Measurements from ENCODE around the gene EML5. TPM values are rescaled to one million over a fixed set of nuclear protein-coding genes. Genes with fewer than 3 reads are reported as not detected.

EML5 gene
- polyA plus RNA-seq, 2 donors = 0.31 to 0.41 TPM

GRCh38 chr14:88749139-88749538 lies 43.6 kb downstream of the EML5 start:
- no peaks in the 10 kb centered on the region for H3K27me3 ChIP-seq (ENCODE audit: control insufficient read depth in 1 of 2, insufficient read depth in 2 of 2, low read length in 2 of 2)
- no peaks in the 10 kb centered on the region for H3K9me3 ChIP-seq (ENCODE audit: control insufficient read depth in 2 of 2, insufficient read depth in 1 of 2, low read depth in 1 of 2, low read length in 1 of 2)
- no peaks in the 10 kb centered on the region for H3K4me1 ChIP-seq (ENCODE audit: control insufficient read depth in 2 of 2, insufficient read depth in 2 of 2, low read length in 1 of 2)
- 43 to 50% methylated on average over 1 of the region's 1 CpG for WGBS, 2 donors
- no peak overlapping the region for H3K4me3 ChIP-seq (ENCODE audit: low read depth in 1 of 2, low read length in 2 of 2)
- no peak overlapping the region for H3K27ac ChIP-seq (ENCODE audit: low read depth in 2 of 2, low read length in 1 of 2)
- no peaks in the 10 kb centered on the region for H3K36me3 ChIP-seq (ENCODE audit: control insufficient read depth in 2 of 2, insufficient read depth in 2 of 2, low read length in 1 of 2)

- Histone ChIP-seq H3K4me1 (ENCODE audit: control insufficient read depth in 2 of 2, insufficient read depth in 2 of 2, low read length in 1 of 2) (no peaks in the 10 kb centered on the region), H3K9me3 (ENCODE audit: control insufficient read depth in 2 of 2, insufficient read depth in 1 of 2, low read depth in 1 of 2, low read length in 1 of 2) (no peaks in the 10 kb centered on the region), H3K27me3 (ENCODE audit: control insufficient read depth in 1 of 2, insufficient read depth in 2 of 2, low read length in 2 of 2) (no peaks in the 10 kb centered on the region), H3K4me3 (ENCODE audit: low read depth in 1 of 2, low read length in 2 of 2) (no peak overlapping the region), H3K27ac (ENCODE audit: low read depth in 2 of 2, low read length in 1 of 2) (no peak overlapping the region), H3K36me3 (ENCODE audit: control insufficient read depth in 2 of 2, insufficient read depth in 2 of 2, low read length in 1 of 2) (no peaks in the 10 kb centered on the region)
- 80 to 84% methylated on average over 1 of the region's 1 CpG for WGBS, 2 donors
Observed at GRCh38 chr14:88748288-88748687, 44.5 kb downstream of the EML5 start.

- no peaks in the 10 kb centered on the region for H3K27me3 ChIP-seq (ENCODE audit: control insufficient read depth in 1 of 2, insufficient read depth in 2 of 2, low read length in 2 of 2)
- H3K4me3 ChIP-seq (ENCODE audit: low read depth in 1 of 2, low read length in 2 of 2) = no peak overlapping the region
- no peaks in the 10 kb centered on the region for H3K4me1 ChIP-seq (ENCODE audit: control insufficient read depth in 2 of 2, insufficient read depth in 2 of 2, low read length in 1 of 2)
- 31 to 57% methylated on average over 1 of the region's 1 CpG for WGBS, 2 donors
- no peaks in the 10 kb centered on the region for H3K36me3 ChIP-seq (ENCODE audit: control insufficient read depth in 2 of 2, insufficient read depth in 2 of 2, low read length in 1 of 2)
- no peaks in the 10 kb centered on the region for H3K9me3 ChIP-seq (ENCODE audit: control insufficient read depth in 2 of 2, insufficient read depth in 1 of 2, low read depth in 1 of 2, low read length in 1 of 2)
- H3K27ac ChIP-seq (ENCODE audit: low read depth in 2 of 2, low read length in 1 of 2) = no peak overlapping the region
Observed at GRCh38 chr14:88746052-88746451, 46.7 kb downstream of the EML5 start.

GRCh38 chr14:88737245-88737644 lies 55.5 kb downstream of the EML5 start:
- Histone ChIP-seq H3K4me1 (ENCODE audit: control insufficient read depth in 2 of 2, insufficient read depth in 2 of 2, low read length in 1 of 2) (no peaks in the 10 kb centered on the region), H3K27me3 (ENCODE audit: control insufficient read depth in 1 of 2, insufficient read depth in 2 of 2, low read length in 2 of 2) (no peaks in the 10 kb centered on the region), H3K4me3 (ENCODE audit: low read depth in 1 of 2, low read length in 2 of 2) (no peak overlapping the region), H3K36me3 (ENCODE audit: control insufficient read depth in 2 of 2, insufficient read depth in 2 of 2, low read length in 1 of 2) (no peaks in the 10 kb centered on the region), H3K27ac (ENCODE audit: low read depth in 2 of 2, low read length in 1 of 2) (no peak overlapping the region), H3K9me3 (ENCODE audit: control insufficient read depth in 2 of 2, insufficient read depth in 1 of 2, low read depth in 1 of 2, low read length in 1 of 2) (no peaks in the 10 kb centered on the region)
- WGBS, 2 donors = 94 to 95% methylated on average over 9 of the region's 9 CpGs

GRCh38 chr14:88733121-88733520 lies 59.6 kb downstream of the EML5 start:
- WGBS, 2 donors = 76 to 86% methylated on average over 2 of the region's 2 CpGs
- no peak overlapping the region for H3K4me3 ChIP-seq (ENCODE audit: low read depth in 1 of 2, low read length in 2 of 2)
- H3K27me3 ChIP-seq (ENCODE audit: control insufficient read depth in 1 of 2, insufficient read depth in 2 of 2, low read length in 2 of 2) = no peaks in the 10 kb centered on the region
- no peaks in the 10 kb centered on the region for H3K9me3 ChIP-seq (ENCODE audit: control insufficient read depth in 2 of 2, insufficient read depth in 1 of 2, low read depth in 1 of 2, low read length in 1 of 2)
- H3K36me3 ChIP-seq (ENCODE audit: control insufficient read depth in 2 of 2, insufficient read depth in 2 of 2, low read length in 1 of 2) = no peaks in the 10 kb centered on the region
- H3K27ac ChIP-seq (ENCODE audit: low read depth in 2 of 2, low read length in 1 of 2) = no peak overlapping the region
- H3K4me1 ChIP-seq (ENCODE audit: control insufficient read depth in 2 of 2, insufficient read depth in 2 of 2, low read length in 1 of 2) = no peaks in the 10 kb centered on the region

GRCh38 chr14:88729159-88729558 lies 63.6 kb downstream of the EML5 start:
- H3K27me3 ChIP-seq (ENCODE audit: control insufficient read depth in 1 of 2, insufficient read depth in 2 of 2, low read length in 2 of 2) = no peaks in the 10 kb centered on the region
- H3K27ac ChIP-seq (ENCODE audit: low read depth in 2 of 2, low read length in 1 of 2) = no peak overlapping the region
- no peaks in the 10 kb centered on the region for H3K36me3 ChIP-seq (ENCODE audit: control insufficient read depth in 2 of 2, insufficient read depth in 2 of 2, low read length in 1 of 2)
- no peaks in the 10 kb centered on the region for H3K9me3 ChIP-seq (ENCODE audit: control insufficient read depth in 2 of 2, insufficient read depth in 1 of 2, low read depth in 1 of 2, low read length in 1 of 2)
- no peaks in the 10 kb centered on the region for H3K4me1 ChIP-seq (ENCODE audit: control insufficient read depth in 2 of 2, insufficient read depth in 2 of 2, low read length in 1 of 2)
- H3K4me3 ChIP-seq (ENCODE audit: low read depth in 1 of 2, low read length in 2 of 2) = no peak overlapping the region

- no peak overlapping the region for H3K4me3 ChIP-seq (ENCODE audit: low read depth in 1 of 2, low read length in 2 of 2)
- no peaks in the 10 kb centered on the region for H3K4me1 ChIP-seq (ENCODE audit: control insufficient read depth in 2 of 2, insufficient read depth in 2 of 2, low read length in 1 of 2)
- no peaks in the 10 kb centered on the region for H3K36me3 ChIP-seq (ENCODE audit: control insufficient read depth in 2 of 2, insufficient read depth in 2 of 2, low read length in 1 of 2)
- no peaks in the 10 kb centered on the region for H3K27me3 ChIP-seq (ENCODE audit: control insufficient read depth in 1 of 2, insufficient read depth in 2 of 2, low read length in 2 of 2)
- 92 to 94% methylated on average over 4 of the region's 4 CpGs for WGBS, 2 donors
- H3K9me3 ChIP-seq (ENCODE audit: control insufficient read depth in 2 of 2, insufficient read depth in 1 of 2, low read depth in 1 of 2, low read length in 1 of 2) = no peaks in the 10 kb centered on the region
- H3K27ac ChIP-seq (ENCODE audit: low read depth in 2 of 2, low read length in 1 of 2) = no peak overlapping the region
Observed at GRCh38 chr14:88727057-88727456, 65.7 kb downstream of the EML5 start.

- Histone ChIP-seq H3K27me3 (ENCODE audit: control insufficient read depth in 1 of 2, insufficient read depth in 2 of 2, low read length in 2 of 2) (no peaks in the 10 kb centered on the region), H3K4me3 (ENCODE audit: low read depth in 1 of 2, low read length in 2 of 2) (no peak overlapping the region), H3K9me3 (ENCODE audit: control insufficient read depth in 2 of 2, insufficient read depth in 1 of 2, low read depth in 1 of 2, low read length in 1 of 2) (no peaks in the 10 kb centered on the region), H3K36me3 (ENCODE audit: control insufficient read depth in 2 of 2, insufficient read depth in 2 of 2, low read length in 1 of 2) (no peaks in the 10 kb centered on the region), H3K4me1 (ENCODE audit: control insufficient read depth in 2 of 2, insufficient read depth in 2 of 2, low read length in 1 of 2) (no peaks in the 10 kb centered on the region), H3K27ac (ENCODE audit: low read depth in 2 of 2, low read length in 1 of 2) (no peak overlapping the region)
- 74 to 84% methylated on average over 2 of the region's 2 CpGs for WGBS, 2 donors
Observed at GRCh38 chr14:88710709-88711108, 82.0 kb downstream of the EML5 start.

GRCh38 chr14:88707088-88707487 lies 85.7 kb downstream of the EML5 start:
- WGBS, 2 donors = 71 to 90% methylated on average over 1 of the region's 1 CpG
- H3K27ac ChIP-seq (ENCODE audit: low read depth in 2 of 2, low read length in 1 of 2) = no peak overlapping the region
- H3K4me3 ChIP-seq (ENCODE audit: low read depth in 1 of 2, low read length in 2 of 2) = no peak overlapping the region
- no peaks in the 10 kb centered on the region for H3K36me3 ChIP-seq (ENCODE audit: control insufficient read depth in 2 of 2, insufficient read depth in 2 of 2, low read length in 1 of 2)
- no peaks in the 10 kb centered on the region for H3K27me3 ChIP-seq (ENCODE audit: control insufficient read depth in 1 of 2, insufficient read depth in 2 of 2, low read length in 2 of 2)
- no peaks in the 10 kb centered on the region for H3K9me3 ChIP-seq (ENCODE audit: control insufficient read depth in 2 of 2, insufficient read depth in 1 of 2, low read depth in 1 of 2, low read length in 1 of 2)
- no peaks in the 10 kb centered on the region for H3K4me1 ChIP-seq (ENCODE audit: control insufficient read depth in 2 of 2, insufficient read depth in 2 of 2, low read length in 1 of 2)

GRCh38 chr14:88706425-88706824 lies 86.3 kb downstream of the EML5 start:
- Histone ChIP-seq H3K36me3 (ENCODE audit: control insufficient read depth in 2 of 2, insufficient read depth in 2 of 2, low read length in 1 of 2) (no peaks in the 10 kb centered on the region), H3K27me3 (ENCODE audit: control insufficient read depth in 1 of 2, insufficient read depth in 2 of 2, low read length in 2 of 2) (no peaks in the 10 kb centered on the region), H3K4me1 (ENCODE audit: control insufficient read depth in 2 of 2, insufficient read depth in 2 of 2, low read length in 1 of 2) (no peaks in the 10 kb centered on the region), H3K27ac (ENCODE audit: low read depth in 2 of 2, low read length in 1 of 2) (no peak overlapping the region), H3K4me3 (ENCODE audit: low read depth in 1 of 2, low read length in 2 of 2) (no peak overlapping the region), H3K9me3 (ENCODE audit: control insufficient read depth in 2 of 2, insufficient read depth in 1 of 2, low read depth in 1 of 2, low read length in 1 of 2) (no peaks in the 10 kb centered on the region)
